GM03348 (cell line): ENCODE data around the gene IFIT2.
A peak's percentile ranks its signal among the peaks of the same experiment; 100 is the strongest.
"Not testable (repeated sequence)": the region's sequence is repeated elsewhere in the genome, so short reads cannot be mapped to it uniquely, and the experiment has no call there.

Experiments
- DNase-seq: peaks from one replicate; pipeline ENCODE4 v3.0.0; 2012; ENCODE audit warnings: low spot score

Gene IFIT2

GRCh38 chr10:89301721-89302445 lies at the start of gene IFIT2:
Gene IFIT2 (plus strand): TSS chr10:89302046. CDS start chr10:89302124, 78 bp downstream.
- DNase-seq: peak; percentile 50

- DNase-seq: no peak
Observed at GRCh38 chr10:89252225-89252585, 49.6 kb upstream of the IFIT2 start.

- DNase-seq: not testable (repeated sequence)
Observed at GRCh38 chr10:89255091-89255579, 46.7 kb upstream of the IFIT2 start.

- DNase-seq: no peak
Observed at GRCh38 chr10:89255793-89256192, 46.1 kb upstream of the IFIT2 start.

- no peak for DNase-seq
Observed at GRCh38 chr10:89256340-89256739, 45.5 kb upstream of the IFIT2 start.

- no peak for DNase-seq
Observed at GRCh38 chr10:89256962-89257361, 44.9 kb upstream of the IFIT2 start.

GRCh38 chr10:89257581-89257980 lies 44.3 kb upstream of the IFIT2 start:
- no peak for DNase-seq

GRCh38 chr10:89258881-89259280 lies 43.0 kb upstream of the IFIT2 start:
- no peak for DNase-seq

GRCh38 chr10:89262086-89263051 lies 39.5 kb upstream of the IFIT2 start:
- DNase-seq: peak; percentile 59

- no peak for DNase-seq
Observed at GRCh38 chr10:89263091-89263490, 38.8 kb upstream of the IFIT2 start.

- DNase-seq: no peak
Observed at GRCh38 chr10:89263531-89263930, 38.3 kb upstream of the IFIT2 start.

- DNase-seq: no peak
Observed at GRCh38 chr10:89266721-89267453, 35.0 kb upstream of the IFIT2 start.

GRCh38 chr10:89269433-89270152 lies 32.3 kb upstream of the IFIT2 start:
- no peak for DNase-seq

GRCh38 chr10:89270153-89270483 lies 31.7 kb upstream of the IFIT2 start:
- no peak for DNase-seq

GRCh38 chr10:89271532-89271931 lies 30.3 kb upstream of the IFIT2 start:
- DNase-seq: no peak

GRCh38 chr10:89273680-89274079 lies 28.2 kb upstream of the IFIT2 start:
- no peak for DNase-seq

- DNase-seq: peak; percentile 47
Observed at GRCh38 chr10:89274928-89275327, 26.9 kb upstream of the IFIT2 start.

- DNase-seq: no peak
Observed at GRCh38 chr10:89275383-89275782, 26.5 kb upstream of the IFIT2 start.

GRCh38 chr10:89278034-89278535 lies 23.8 kb upstream of the IFIT2 start:
- peak; percentile 73 for DNase-seq

- no peak for DNase-seq
Observed at GRCh38 chr10:89278900-89279392, 22.9 kb upstream of the IFIT2 start.

GRCh38 chr10:89279421-89279869 lies 22.4 kb upstream of the IFIT2 start:
- no peak for DNase-seq
